ENCODE data around the gene ARG1.

GRCh38 chr6:131613296-131613925, 40.4 kb downstream of the ARG1 start:
- TF ChIP-seq RBBP5 (conservative IDR thresholded peaks at IDR 0.05) (no peak), PBX3 (IDR thresholded peaks at IDR 0.05; ENCODE audit: insufficient replicate concordance, low read depth, low read length) (no peak)

All from GM12878 (cell line).